ENCODE data around the gene HOMER1.

Gene HOMER1

DNA sequence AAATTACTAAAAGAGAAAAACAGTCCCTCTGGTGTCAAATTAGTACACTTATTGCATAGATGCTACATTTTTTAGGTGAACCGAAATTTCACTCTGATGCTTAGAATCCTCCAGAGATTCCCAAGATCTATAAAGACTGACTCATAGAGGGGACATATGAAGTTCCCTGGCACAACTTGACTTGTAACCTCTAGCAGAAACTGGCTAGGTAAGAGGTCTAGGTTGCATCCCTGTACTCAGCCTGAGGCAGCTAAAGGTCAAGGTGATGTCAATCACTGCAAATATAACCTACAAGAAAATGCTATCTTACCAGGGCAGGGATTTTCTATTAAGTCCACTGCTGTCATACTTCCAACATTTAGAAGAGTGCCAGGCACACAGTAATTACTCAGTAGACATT, 24.2 kb downstream of the HOMER1 start:
- Histone ChIP-seq H3K27ac (ENCODE audit: low read depth, low read length) (no peak overlapping the region), H3K4me2 (ENCODE audit: low read length) (no peak overlapping the region), H3K27me3 (ENCODE audit: control insufficient read depth, low read length) (0 out of 2 replicates have a peak, but pooled peaks cover 2% of the 10 kb centered on the region), H3K4me1 (ENCODE audit: control insufficient read depth, low read length) (no peaks in the 10 kb centered on the region), H4K20me1 (ENCODE audit: control insufficient read depth, insufficient read depth, low read depth, low read length) (no peaks in the 10 kb centered on the region), H3K4me3 (ENCODE audit: low read length) (no peak overlapping the region), H3K9me3 (ENCODE audit: control insufficient read depth, insufficient read depth, low read length) (no peaks in the 10 kb centered on the region), H3K9me2 (replicated peaks; ENCODE audit: control insufficient read depth, low read length) (no peaks in the 10 kb centered on the region), H3K36me3 (ENCODE audit: control insufficient read depth, low read length) (no peaks in the 10 kb centered on the region), H3K79me2 (ENCODE audit: control insufficient read depth, low read length) (no peaks in the 10 kb centered on the region), H3F3A (ENCODE audit: control insufficient read depth, insufficient read depth) (no peaks in the 10 kb centered on the region)
- TF ChIP-seq, protein P1, sequence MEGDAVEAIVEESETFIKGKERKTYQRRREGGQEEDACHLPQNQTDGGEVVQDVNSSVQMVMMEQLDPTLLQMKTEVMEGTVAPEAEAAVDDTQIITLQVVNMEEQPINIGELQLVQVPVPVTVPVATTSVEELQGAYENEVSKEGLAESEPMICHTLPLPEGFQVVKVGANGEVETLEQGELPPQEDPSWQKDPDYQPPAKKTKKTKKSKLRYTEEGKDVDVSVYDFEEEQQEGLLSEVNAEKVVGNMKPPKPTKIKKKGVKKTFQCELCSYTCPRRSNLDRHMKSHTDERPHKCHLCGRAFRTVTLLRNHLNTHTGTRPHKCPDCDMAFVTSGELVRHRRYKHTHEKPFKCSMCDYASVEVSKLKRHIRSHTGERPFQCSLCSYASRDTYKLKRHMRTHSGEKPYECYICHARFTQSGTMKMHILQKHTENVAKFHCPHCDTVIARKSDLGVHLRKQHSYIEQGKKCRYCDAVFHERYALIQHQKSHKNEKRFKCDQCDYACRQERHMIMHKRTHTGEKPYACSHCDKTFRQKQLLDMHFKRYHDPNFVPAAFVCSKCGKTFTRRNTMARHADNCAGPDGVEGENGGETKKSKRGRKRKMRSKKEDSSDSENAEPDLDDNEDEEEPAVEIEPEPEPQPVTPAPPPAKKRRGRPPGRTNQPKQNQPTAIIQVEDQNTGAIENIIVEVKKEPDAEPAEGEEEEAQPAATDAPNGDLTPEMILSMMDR (IDR thresholded peaks at IDR 0.05; ENCODE audit: low read depth, low read length, poor library complexity, severe bottlenecking), result no peak
- TF ChIP-seq EZH2phosphoT487 (IDR thresholded peaks at IDR 0.05; ENCODE audit: borderline replicate concordance, low read length), result no peak

DNA sequence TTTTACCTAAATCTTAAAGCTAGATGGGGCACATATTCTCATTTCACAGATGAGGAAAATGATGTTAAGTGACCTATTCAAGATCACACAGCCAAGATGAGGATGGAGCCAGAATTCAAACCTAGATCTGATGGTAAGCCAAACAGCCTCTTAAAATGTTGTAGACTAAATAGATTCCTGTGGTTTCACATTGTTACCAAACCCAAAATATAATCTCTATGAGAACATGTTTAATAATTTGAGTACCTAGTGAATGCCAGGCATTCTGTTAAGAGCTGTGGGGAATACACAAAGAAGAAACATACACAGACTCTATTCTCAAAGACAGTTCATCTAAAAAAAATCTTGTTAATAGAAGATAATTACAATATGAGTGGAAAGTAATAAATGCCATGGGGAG, 25.2 kb downstream of the HOMER1 start:
- H3K27ac ChIP-seq (ENCODE audit: low read depth, low read length), result no peak overlapping the region
- no peaks in the 10 kb centered on the region for H3K36me3 ChIP-seq (ENCODE audit: control insufficient read depth, low read length)
- H3K79me2 ChIP-seq (ENCODE audit: control insufficient read depth, low read length), result no peaks in the 10 kb centered on the region
- H4K20me1 ChIP-seq (ENCODE audit: control insufficient read depth, insufficient read depth, low read depth, low read length), result no peaks in the 10 kb centered on the region
- 0 out of 2 replicates have a peak, but pooled peaks cover 2% of the 10 kb centered on the region for H3K27me3 ChIP-seq (ENCODE audit: control insufficient read depth, low read length)
- no peaks in the 10 kb centered on the region for H3K9me2 ChIP-seq (replicated peaks; ENCODE audit: control insufficient read depth, low read length)
- no peak overlapping the region for H3K4me2 ChIP-seq (ENCODE audit: low read length)
- H3K4me3 ChIP-seq (ENCODE audit: low read length), result no peak overlapping the region
- H3K9me3 ChIP-seq (ENCODE audit: control insufficient read depth, insufficient read depth, low read length), result no peaks in the 10 kb centered on the region
- H3F3A ChIP-seq (ENCODE audit: control insufficient read depth, insufficient read depth), result no peaks in the 10 kb centered on the region
- no peak for TF ChIP-seq EZH2phosphoT487 (IDR thresholded peaks at IDR 0.05; ENCODE audit: borderline replicate concordance, low read length)
- no peaks in the 10 kb centered on the region for H3K4me1 ChIP-seq (ENCODE audit: control insufficient read depth, low read length)

DNA sequence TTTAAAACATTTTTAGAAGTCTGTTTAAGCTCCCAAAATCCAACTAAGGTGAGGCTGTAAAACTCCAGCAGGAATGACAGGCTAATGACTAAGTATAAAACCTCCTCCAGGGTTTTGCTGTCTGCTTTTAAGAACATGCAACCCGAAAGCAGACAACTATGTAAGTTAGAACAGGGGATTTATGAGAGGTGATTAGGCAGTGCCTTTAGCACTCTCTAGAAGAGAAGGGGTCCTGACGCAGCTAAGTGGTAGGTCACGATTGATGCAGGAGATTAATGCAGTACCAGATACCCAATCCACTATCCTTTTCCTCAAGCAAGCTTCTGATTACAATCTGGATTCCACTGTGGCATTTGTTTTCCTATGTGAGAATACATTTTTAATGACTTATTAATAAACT, 25.9 kb downstream of the HOMER1 start:
- Histone ChIP-seq H3K4me3 (ENCODE audit: low read length) (no peak overlapping the region), H3K4me2 (ENCODE audit: low read length) (no peak overlapping the region), H3K27me3 (ENCODE audit: control insufficient read depth, low read length) (no peaks in the 10 kb centered on the region), H3K27ac (ENCODE audit: low read depth, low read length) (no peak overlapping the region), H3K4me1 (ENCODE audit: control insufficient read depth, low read length) (no peaks in the 10 kb centered on the region), H3F3A (ENCODE audit: control insufficient read depth, insufficient read depth) (no peaks in the 10 kb centered on the region), H3K9me2 (replicated peaks; ENCODE audit: control insufficient read depth, low read length) (no peaks in the 10 kb centered on the region), H3K9me3 (ENCODE audit: control insufficient read depth, insufficient read depth, low read length) (no peaks in the 10 kb centered on the region), H3K79me2 (ENCODE audit: control insufficient read depth, low read length) (no peaks in the 10 kb centered on the region), H3K36me3 (ENCODE audit: control insufficient read depth, low read length) (no peaks in the 10 kb centered on the region), H4K20me1 (ENCODE audit: control insufficient read depth, insufficient read depth, low read depth, low read length) (no peaks in the 10 kb centered on the region)
- TF ChIP-seq, protein P1 (IDR thresholded peaks at IDR 0.05; ENCODE audit: low read depth, low read length, poor library complexity, severe bottlenecking), result no peak
- TF ChIP-seq EZH2phosphoT487 (IDR thresholded peaks at IDR 0.05; ENCODE audit: borderline replicate concordance, low read length), result no peak

DNA sequence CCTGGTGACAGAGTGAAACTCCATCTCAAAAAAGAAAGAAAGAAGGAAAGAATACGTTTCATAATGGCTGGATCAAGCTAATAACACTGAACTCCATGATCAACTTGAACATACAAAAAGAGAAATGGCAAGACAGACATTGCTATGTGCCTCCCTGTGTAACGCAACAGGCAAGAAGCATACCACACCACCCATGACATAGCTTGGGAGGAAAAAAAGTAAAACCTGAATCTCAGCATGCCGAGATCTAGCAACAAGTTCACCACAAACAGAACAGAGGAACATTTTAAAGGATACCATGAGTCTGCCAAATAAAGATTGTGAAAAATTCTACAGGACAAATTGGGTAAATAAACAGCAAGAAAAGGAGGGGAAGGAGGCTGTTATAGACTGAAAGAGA, 26.7 kb downstream of the HOMER1 start:
- Histone ChIP-seq H3K9me3 (ENCODE audit: control insufficient read depth, insufficient read depth, low read length) (no peaks in the 10 kb centered on the region), H3K27me3 (ENCODE audit: control insufficient read depth, low read length) (no peaks in the 10 kb centered on the region), H3K4me1 (ENCODE audit: control insufficient read depth, low read length) (no peaks in the 10 kb centered on the region), H3K4me3 (ENCODE audit: low read length) (no peak overlapping the region), H3K9me2 (replicated peaks; ENCODE audit: control insufficient read depth, low read length) (no peaks in the 10 kb centered on the region), H3K4me2 (ENCODE audit: low read length) (no peak overlapping the region), H3K36me3 (ENCODE audit: control insufficient read depth, low read length) (no peaks in the 10 kb centered on the region), H4K20me1 (ENCODE audit: control insufficient read depth, insufficient read depth, low read depth, low read length) (no peaks in the 10 kb centered on the region), H3K27ac (ENCODE audit: low read depth, low read length) (no peak overlapping the region), H3K79me2 (ENCODE audit: control insufficient read depth, low read length) (no peaks in the 10 kb centered on the region), H3F3A (ENCODE audit: control insufficient read depth, insufficient read depth) (no peaks in the 10 kb centered on the region)
- TF ChIP-seq EZH2phosphoT487 (IDR thresholded peaks at IDR 0.05; ENCODE audit: borderline replicate concordance, low read length), result no peak
- TF ChIP-seq, protein P1 (IDR thresholded peaks at IDR 0.05; ENCODE audit: low read depth, low read length, poor library complexity, severe bottlenecking), result no peak
